Measurements from ENCODE around the gene CLCN6. TPM values are rescaled to one million over a fixed set of nuclear protein-coding genes. Genes with fewer than 3 reads are reported as not detected.
A peak's percentile ranks its signal among the peaks of the same experiment; 100 is the strongest.

CLCN6 gene
- total RNA-seq, 1 donor from 2014 or later = 18.6 TPM

- Histone ChIP-seq H3K27ac (peak overlapping the region; percentile 88 to 91), H3K4me3 (no peak overlapping the region), H3K4me1 (peaks cover 26 to 55% of the 10 kb centered on the region in 2 donors), H3K9me3 (no peaks in the 10 kb centered on the region), H3K36me3 (peaks cover 20 to 30% of the 10 kb centered on the region in 2 donors), H3K27me3 (no peaks in the 10 kb centered on the region)
- intact Hi-C loops (cut with DNase I) = loop anchor here (2.0 to 5.0 kb wide), 2 partner anchors 53 to 108 kb away; partner anchors contain the start of genes AGTRAP and MAD2L2
- TF ChIP-seq CTCF (IDR thresholded peaks at IDR 0.05) = no peak
- DNase-seq (ENCODE audit: low spot score in 2 of 2) = no peak
Observed at GRCh38 chr1:11790101-11790879, 15.7 kb upstream of the CLCN6 start.

- no peaks in the 10 kb centered on the region for H3K9me3 ChIP-seq
- intact Hi-C loops (cut with DNase I) = loop anchor here (1.0 to 5.0 kb wide), 3 partner anchors 12 to 109 kb away; partner anchors contain the start of genes AGTRAP and MAD2L2
- H3K36me3 ChIP-seq = peaks cover 28 to 35% of the 10 kb centered on the region in 2 donors
- peaks cover 26 to 51% of the 10 kb centered on the region in 2 donors for H3K4me1 ChIP-seq
- peak; percentile 89 to 98 for DNase-seq (ENCODE audit: low spot score in 2 of 2)
- no peaks in the 10 kb centered on the region for H3K27me3 ChIP-seq
- no peak for TF ChIP-seq CTCF (IDR thresholded peaks at IDR 0.05)
- peak overlapping the region; percentile 88 to 91 for H3K27ac ChIP-seq
- peak overlapping the region in 1 of 2 donors; percentile 23 for H3K4me3 ChIP-seq
Observed at GRCh38 chr1:11790880-11791715, 14.9 kb upstream of the CLCN6 start.

GRCh38 chr1:11792106-11792505 lies 13.9 kb upstream of the CLCN6 start:
- Histone ChIP-seq H3K36me3 (peaks cover 32 to 38% of the 10 kb centered on the region in 2 donors), H3K4me1 (peaks cover 29 to 53% of the 10 kb centered on the region in 2 donors)
- TF ChIP-seq CTCF (IDR thresholded peaks at IDR 0.05) = no peak

GRCh38 chr1:11793819-11794218 lies 12.2 kb upstream of the CLCN6 start:
- Histone ChIP-seq H3K27me3 (no peaks in the 10 kb centered on the region), H3K9me3 (no peaks in the 10 kb centered on the region), H3K36me3 (peaks cover 38% of the 10 kb centered on the region in 2 donors), H3K27ac (peak overlapping the region; percentile 23 to 87), H3K4me1 (peaks cover 23 to 48% of the 10 kb centered on the region in 2 donors), H3K4me3 (no peak overlapping the region)
- intact Hi-C loops (cut with DNase I) = loop anchor here (5.0 kb wide), 1 partner anchor 112 kb away; the partner anchor contains the start of gene MAD2L2
- DNase-seq (ENCODE audit: low spot score in 2 of 2) = no peak
- TF ChIP-seq CTCF (IDR thresholded peaks at IDR 0.05) = no peak

More at GRCh38 chr1:11792106-11792505, 13.9 kb upstream of the CLCN6 start:
- no peak overlapping the region for H3K4me3 ChIP-seq
- intact Hi-C loops (cut with DNase I) = loop anchor here (5.0 kb wide), 1 partner anchor 110 kb away; the partner anchor contains the start of gene MAD2L2
- no peak for DNase-seq (ENCODE audit: low spot score in 2 of 2)
- peak overlapping the region; percentile 88 to 91 for H3K27ac ChIP-seq
- H3K27me3 ChIP-seq = no peaks in the 10 kb centered on the region
- H3K9me3 ChIP-seq = no peaks in the 10 kb centered on the region

GRCh38 chr1:11794446-11795237 lies 11.3 kb upstream of the CLCN6 start:
- H3K27ac ChIP-seq = peak overlapping the region; percentile 23 to 87
- TF ChIP-seq CTCF (IDR thresholded peaks at IDR 0.05) = no peak
- intact Hi-C loops (cut with DNase I) = loop anchor here (5.0 kb wide), 1 partner anchor 112 kb away; the partner anchor contains the start of gene MAD2L2
- peaks cover 40 to 46% of the 10 kb centered on the region in 2 donors for H3K36me3 ChIP-seq
- DNase-seq (ENCODE audit: low spot score in 2 of 2) = no peak
- H3K27me3 ChIP-seq = no peaks in the 10 kb centered on the region
- peaks cover 22 to 40% of the 10 kb centered on the region in 2 donors for H3K4me1 ChIP-seq
- no peaks in the 10 kb centered on the region for H3K9me3 ChIP-seq
- H3K4me3 ChIP-seq = no peak overlapping the region

Measured in ascending aorta (tissue), 2 donors.